ENCODE measurements around the gene SEL1L2.

GRCh38 chr20:13825465-13825864, 164.9 kb downstream of the SEL1L2 start:
- TF ChIP-seq EZH2 (IDR thresholded peaks at IDR 0.05; ENCODE audit: borderline replicate concordance, low read length) = no peak
- TF ChIP-seq CTCF (conservative IDR thresholded peaks at IDR 0.05 in 1 of 2, IDR thresholded peaks at IDR 0.05 in 1 of 2; ENCODE audit: extremely low read depth in 1 of 2, insufficient read depth in 1 of 2, low read depth in 1 of 2, low read length in 2 of 2) = no peak
